Smooth muscle cell of the pulmonary artery (primary cell): ENCODE results near the gene BTG1. TPM values are rescaled to one million over a fixed set of nuclear protein-coding genes. Genes with fewer than 3 reads are reported as not detected.

Experiments
- total RNA-seq: library from RNA; depleted of rRNA; stranded (reverse); fragments of >200 nt; gene quantifications from 2 replicates; pipeline ENCODE4 v1.2.3, GENCODE V29; 2014

BTG1 gene, protein sequence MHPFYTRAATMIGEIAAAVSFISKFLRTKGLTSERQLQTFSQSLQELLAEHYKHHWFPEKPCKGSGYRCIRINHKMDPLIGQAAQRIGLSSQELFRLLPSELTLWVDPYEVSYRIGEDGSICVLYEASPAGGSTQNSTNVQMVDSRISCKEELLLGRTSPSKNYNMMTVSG
- total RNA-seq = 36.8 and 61.4 TPM in 2 replicates

GRCh38 chr12:92145731-92146496 is at the start of gene BTG1:
BTG1 (minus strand) TSS chr12:92145846; CDS start chr12:92145535, 311 bp downstream.

